PFSK-1 (cell line): ENCODE results near the gene SYNJ2.

Experiments
- FOXP2 ChIP-seq: optimal IDR thresholded peaks from 2 replicates; pipeline ENCODE3; 2011; ENCODE audit warnings: borderline replicate concordance, control low read depth, inconsistent platforms; ENCODE audit not compliant: insufficient read depth; ENCODE audit errors: extremely low read length, extremely low read depth
- POLR2AphosphoS5 ChIP-seq: IDR thresholded peaks from 2 replicates; pipeline ENCODE4 v1.6.1; 2012; ENCODE audit warnings: low read depth, mild to moderate bottlenecking, control low read depth, low read length, moderate library complexity
- SIN3A ChIP-seq: IDR thresholded peaks from 2 replicates; pipeline ENCODE4 v1.6.1; 2012; ENCODE audit warnings: mild to moderate bottlenecking, low read length, moderate library complexity, borderline replicate concordance; ENCODE audit not compliant: insufficient read depth
- TAF1 ChIP-seq: IDR thresholded peaks from 2 replicates; pipeline ENCODE4 v1.6.1; 2012; ENCODE audit warnings: low read length, control low read depth, borderline replicate concordance; ENCODE audit not compliant: insufficient read depth
- TF ChIP-seq, protein P1 (sequence below), 2 experiments: IDR thresholded peaks; 2 replicates each; pipeline versions ENCODE4 v1.6.1 to v1.8.0; 2011 to 2012; ENCODE audit warnings: low read depth in 2 of 2, low read length in 2 of 2, control low read depth in 1 of 2, inconsistent platforms in 1 of 2, mild to moderate bottlenecking in 1 of 2, moderate library complexity in 1 of 2; ENCODE audit not compliant: insufficient read depth in 1 of 2

The SYNJ2 gene

DNA sequence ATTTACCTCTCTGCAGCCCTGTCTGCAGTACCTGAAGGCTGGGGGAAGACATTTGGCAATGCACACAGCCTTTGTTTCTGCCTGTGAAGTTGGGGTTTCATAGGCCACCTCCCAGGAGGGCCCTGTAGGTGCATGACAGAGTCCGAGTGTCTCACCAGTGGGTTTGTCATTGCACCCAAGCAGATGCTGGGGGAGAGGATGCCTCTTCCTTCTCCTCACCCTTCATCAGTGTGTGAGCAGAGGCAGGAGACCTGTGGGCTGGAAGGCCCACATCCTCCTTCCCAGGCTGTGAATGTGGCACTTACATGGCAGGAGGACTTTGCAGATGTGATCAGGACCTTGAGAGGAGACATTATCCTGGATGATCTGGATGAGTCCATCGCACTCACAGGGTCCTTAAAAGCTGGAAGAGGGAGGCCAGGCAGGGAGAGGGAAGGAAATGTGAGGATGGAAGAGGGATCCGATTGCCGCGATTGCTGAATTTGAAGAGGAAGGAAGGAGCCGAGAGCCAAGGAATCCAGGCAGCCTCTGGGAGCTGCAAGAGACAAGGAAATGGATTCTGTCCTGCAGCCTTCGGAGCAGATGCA lies 30.4 kb downstream of the SYNJ2 start:
- no peak for TF ChIP-seq SIN3A
- no peak for TF ChIP-seq FOXP2
- TF ChIP-seq, protein P1, sequence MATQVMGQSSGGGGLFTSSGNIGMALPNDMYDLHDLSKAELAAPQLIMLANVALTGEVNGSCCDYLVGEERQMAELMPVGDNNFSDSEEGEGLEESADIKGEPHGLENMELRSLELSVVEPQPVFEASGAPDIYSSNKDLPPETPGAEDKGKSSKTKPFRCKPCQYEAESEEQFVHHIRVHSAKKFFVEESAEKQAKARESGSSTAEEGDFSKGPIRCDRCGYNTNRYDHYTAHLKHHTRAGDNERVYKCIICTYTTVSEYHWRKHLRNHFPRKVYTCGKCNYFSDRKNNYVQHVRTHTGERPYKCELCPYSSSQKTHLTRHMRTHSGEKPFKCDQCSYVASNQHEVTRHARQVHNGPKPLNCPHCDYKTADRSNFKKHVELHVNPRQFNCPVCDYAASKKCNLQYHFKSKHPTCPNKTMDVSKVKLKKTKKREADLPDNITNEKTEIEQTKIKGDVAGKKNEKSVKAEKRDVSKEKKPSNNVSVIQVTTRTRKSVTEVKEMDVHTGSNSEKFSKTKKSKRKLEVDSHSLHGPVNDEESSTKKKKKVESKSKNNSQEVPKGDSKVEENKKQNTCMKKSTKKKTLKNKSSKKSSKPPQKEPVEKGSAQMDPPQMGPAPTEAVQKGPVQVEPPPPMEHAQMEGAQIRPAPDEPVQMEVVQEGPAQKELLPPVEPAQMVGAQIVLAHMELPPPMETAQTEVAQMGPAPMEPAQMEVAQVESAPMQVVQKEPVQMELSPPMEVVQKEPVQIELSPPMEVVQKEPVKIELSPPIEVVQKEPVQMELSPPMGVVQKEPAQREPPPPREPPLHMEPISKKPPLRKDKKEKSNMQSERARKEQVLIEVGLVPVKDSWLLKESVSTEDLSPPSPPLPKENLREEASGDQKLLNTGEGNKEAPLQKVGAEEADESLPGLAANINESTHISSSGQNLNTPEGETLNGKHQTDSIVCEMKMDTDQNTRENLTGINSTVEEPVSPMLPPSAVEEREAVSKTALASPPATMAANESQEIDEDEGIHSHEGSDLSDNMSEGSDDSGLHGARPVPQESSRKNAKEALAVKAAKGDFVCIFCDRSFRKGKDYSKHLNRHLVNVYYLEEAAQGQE (IDR thresholded peaks at IDR 0.05; ENCODE audit: insufficient read depth in 1 of 2, low read depth in 2 of 2, low read length in 2 of 2), result no peak
- TF ChIP-seq POLR2AphosphoS5, result no peak
- TF ChIP-seq TAF1, result no peak

DNA sequence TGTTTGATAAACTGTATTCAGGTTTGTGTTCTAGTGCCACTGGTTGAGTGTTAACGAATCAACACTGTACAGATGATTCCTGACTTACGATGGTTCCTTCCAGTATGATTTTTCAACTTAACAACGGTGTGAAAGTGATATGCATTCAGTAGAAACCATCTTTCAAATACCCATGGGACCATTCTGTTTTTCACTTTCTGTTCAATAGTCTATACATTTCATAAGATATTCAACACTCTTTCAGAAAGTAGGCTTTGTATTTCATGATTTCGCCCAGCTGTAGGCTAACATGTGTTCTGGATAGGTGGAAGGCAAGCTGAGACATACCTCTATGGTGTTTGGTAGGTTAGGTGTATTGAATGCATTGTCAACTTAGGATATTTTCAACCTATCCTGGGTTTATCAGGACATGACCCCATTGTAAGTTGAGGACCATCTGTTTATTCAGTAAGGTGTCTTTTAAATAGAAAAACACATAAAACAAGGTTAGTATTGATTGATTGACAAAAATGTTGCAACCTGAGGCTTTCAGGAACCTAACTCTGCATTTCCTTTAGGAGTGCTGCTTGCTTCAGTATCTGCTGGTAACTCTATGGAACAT lies 32.3 kb downstream of the SYNJ2 start:
- no peak for TF ChIP-seq TAF1
- TF ChIP-seq SIN3A, result no peak
- TF ChIP-seq POLR2AphosphoS5, result no peak
- no peak for TF ChIP-seq FOXP2
- TF ChIP-seq, protein P1 (IDR thresholded peaks at IDR 0.05; ENCODE audit: insufficient read depth in 1 of 2, low read depth in 2 of 2, low read length in 2 of 2), result no peak

DNA sequence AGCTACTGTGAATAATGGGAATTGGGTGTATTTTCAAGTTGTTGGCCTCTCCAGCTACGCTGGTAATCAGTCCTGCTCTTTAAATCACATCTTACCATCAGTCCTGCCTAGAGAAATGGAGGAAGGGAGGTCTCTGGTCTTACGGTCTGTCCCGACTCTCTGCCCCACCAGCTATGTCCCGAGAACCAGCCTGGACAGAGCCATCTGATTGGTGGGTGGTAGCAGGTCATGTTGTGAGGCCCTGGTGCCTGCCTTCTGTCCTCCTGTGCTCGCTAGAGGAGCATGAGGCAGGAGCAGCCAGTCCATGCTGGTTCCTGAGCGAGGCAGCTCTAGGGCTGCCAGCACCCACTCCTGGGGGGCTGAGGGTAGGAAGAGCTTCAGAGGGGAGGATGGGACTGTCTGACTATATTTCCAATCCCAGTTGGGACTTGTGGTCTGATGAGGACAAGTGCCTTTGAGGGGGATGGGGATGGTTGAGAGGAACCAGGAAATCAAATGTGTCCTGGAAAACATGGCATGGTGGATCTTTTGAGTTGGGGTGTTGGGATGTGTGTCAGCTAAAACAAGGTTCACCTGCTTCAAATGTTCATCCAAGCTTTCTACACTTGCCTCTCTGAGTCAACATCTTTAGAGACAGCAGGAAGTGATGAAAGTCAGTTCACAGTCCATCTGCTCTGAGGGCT lies 33.0 kb downstream of the SYNJ2 start:
- 0 out of 2 replicates have a peak, but pooled peaks have one; percentile 39 for TF ChIP-seq TAF1
- TF ChIP-seq, protein P1 (IDR thresholded peaks at IDR 0.05; ENCODE audit: insufficient read depth in 1 of 2, low read depth in 2 of 2, low read length in 2 of 2), result no peak

DNA sequence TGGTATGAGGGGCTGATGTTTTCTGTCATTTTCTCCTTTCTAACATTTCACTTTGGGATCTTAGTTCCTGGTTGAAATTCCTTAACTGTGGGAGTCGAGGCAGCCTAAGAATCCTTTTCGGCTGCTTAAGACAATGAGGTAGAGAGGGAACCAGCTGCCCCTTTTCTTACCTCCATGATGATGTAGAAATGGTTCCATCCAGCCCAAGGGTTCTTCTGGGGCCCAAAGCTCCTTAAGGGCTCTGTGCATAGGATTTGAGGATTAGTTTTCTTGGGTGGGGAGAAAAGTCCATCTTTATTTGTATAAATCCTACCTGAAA lies 33.5 kb downstream of the SYNJ2 start:
- TF ChIP-seq POLR2AphosphoS5 (no peak), TAF1 (no peak), SIN3A (no peak), FOXP2 (no peak)
- TF ChIP-seq, protein P1 (IDR thresholded peaks at IDR 0.05; ENCODE audit: insufficient read depth in 1 of 2, low read depth in 2 of 2, low read length in 2 of 2), result no peak
